GM23338 (cell line): ENCODE measurements around the gene SPDYE2B.
"Not testable (repeated sequence)": the region's sequence is repeated elsewhere in the genome, so short reads cannot be mapped to it uniquely, and the experiment has no call there.

ENCODE experiments used
- ETS1 ChIP-seq: IDR thresholded peaks from 2 replicates; pipeline ENCODE4 v1.6.1; 2016; ENCODE audit warnings: antibody characterized with exemption
- EZH2 ChIP-seq: fragments of 200-600 bp; sonication (generic); IDR thresholded peaks from one replicate; pipeline ENCODE4 v1.8.0; 2017; ENCODE audit warnings: antibody characterized with exemption, mild to moderate bottlenecking, low read depth; ENCODE audit not compliant: unreplicated experiment
- EZH2phosphoT487 ChIP-seq: fragments of 200-600 bp; sonication (generic); IDR thresholded peaks from one replicate; pipeline ENCODE4 v1.8.1; 2018; ENCODE audit warnings: antibody characterized with exemption; ENCODE audit not compliant: unreplicated experiment
- POLR2AphosphoS5 ChIP-seq: IDR thresholded peaks from 2 replicates; pipeline ENCODE4 v1.6.1; 2016; ENCODE audit warnings: antibody characterized with exemption, low read depth
- REST ChIP-seq: IDR thresholded peaks from one replicate; pipeline ENCODE4 v1.6.1; 2018; ENCODE audit warnings: antibody characterized with exemption; ENCODE audit not compliant: unreplicated experiment
- STAT1 ChIP-seq: IDR thresholded peaks from one replicate; pipeline ENCODE4 v1.6.1; 2016; ENCODE audit warnings: antibody characterized with exemption; ENCODE audit not compliant: unreplicated experiment
- ZNF331 ChIP-seq: fragments of 250-450 bp; sonication (Bioruptor Pico); IDR thresholded peaks from 2 replicates; pipeline ENCODE4 v1.5.0; 2020; ENCODE audit warnings: low read depth, mild to moderate bottlenecking, moderate library complexity
- TF ChIP-seq, protein P1 (sequence below), 2 experiments: fragments of 200-600 bp in 1 of 2; sonication (generic) in 1 of 2; conservative IDR thresholded peaks; 2 replicates each; pipeline versions ENCODE4 v1.5.1 to v1.6.1; 2016 to 2017; ENCODE audit warnings: antibody characterized with exemption in 2 of 2, low read depth in 2 of 2, mild to moderate bottlenecking in 2 of 2, moderate library complexity in 1 of 2

DNA sequence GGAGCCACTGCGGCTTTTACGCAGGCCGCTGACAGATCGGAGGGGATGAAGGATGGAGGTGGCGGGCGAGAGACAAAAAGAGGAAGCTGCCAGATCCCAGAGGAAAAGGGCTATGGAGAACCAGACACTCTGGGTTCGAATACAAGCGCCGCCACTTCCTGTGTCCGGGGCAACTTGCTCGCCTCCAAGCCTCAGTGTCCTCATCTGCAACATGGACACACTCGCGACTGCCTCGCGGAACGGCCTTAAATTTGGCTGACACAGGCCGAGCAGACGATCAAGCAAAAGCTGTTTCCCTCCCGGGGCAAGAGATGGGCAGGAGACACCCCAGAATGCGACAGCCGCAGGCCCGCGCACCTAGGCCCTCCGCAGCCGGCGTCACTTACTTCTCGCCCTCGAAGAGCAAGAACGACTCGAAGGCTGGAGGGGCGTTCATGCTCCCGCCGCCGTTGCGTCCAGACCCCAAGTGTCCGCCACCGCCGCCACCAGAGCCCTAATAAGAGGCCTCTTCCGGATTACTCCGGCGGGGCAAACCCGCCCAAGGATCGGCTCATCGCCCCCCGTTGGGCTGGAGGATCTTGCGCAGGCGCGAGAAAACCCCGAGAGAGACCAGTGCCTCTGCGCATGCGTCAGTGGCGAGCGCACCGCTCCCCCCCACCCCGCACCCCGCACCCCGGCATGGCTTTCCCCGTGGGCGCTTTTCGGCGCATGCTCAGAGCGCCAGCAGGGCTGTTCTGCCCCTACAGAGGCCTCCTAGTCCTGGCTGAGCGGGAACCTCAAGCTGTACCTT, 21.2 kb downstream of the SPDYE2B start, which contains the start of gene POLR2J2:
- not testable (repeated sequence) for TF ChIP-seq REST, EZH2, STAT1, POLR2AphosphoS5, ETS1, EZH2phosphoT487, ZNF331
- TF ChIP-seq, protein P1, sequence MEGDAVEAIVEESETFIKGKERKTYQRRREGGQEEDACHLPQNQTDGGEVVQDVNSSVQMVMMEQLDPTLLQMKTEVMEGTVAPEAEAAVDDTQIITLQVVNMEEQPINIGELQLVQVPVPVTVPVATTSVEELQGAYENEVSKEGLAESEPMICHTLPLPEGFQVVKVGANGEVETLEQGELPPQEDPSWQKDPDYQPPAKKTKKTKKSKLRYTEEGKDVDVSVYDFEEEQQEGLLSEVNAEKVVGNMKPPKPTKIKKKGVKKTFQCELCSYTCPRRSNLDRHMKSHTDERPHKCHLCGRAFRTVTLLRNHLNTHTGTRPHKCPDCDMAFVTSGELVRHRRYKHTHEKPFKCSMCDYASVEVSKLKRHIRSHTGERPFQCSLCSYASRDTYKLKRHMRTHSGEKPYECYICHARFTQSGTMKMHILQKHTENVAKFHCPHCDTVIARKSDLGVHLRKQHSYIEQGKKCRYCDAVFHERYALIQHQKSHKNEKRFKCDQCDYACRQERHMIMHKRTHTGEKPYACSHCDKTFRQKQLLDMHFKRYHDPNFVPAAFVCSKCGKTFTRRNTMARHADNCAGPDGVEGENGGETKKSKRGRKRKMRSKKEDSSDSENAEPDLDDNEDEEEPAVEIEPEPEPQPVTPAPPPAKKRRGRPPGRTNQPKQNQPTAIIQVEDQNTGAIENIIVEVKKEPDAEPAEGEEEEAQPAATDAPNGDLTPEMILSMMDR (conservative IDR thresholded peaks at IDR 0.05; ENCODE audit: low read depth in 2 of 2), result not testable (repeated sequence)
